HUES64 (cell line): ENCODE data around the gene ZNF75A.
"Not testable (repeated sequence)": the region's sequence is repeated elsewhere in the genome, so short reads cannot be mapped to it uniquely, and the experiment has no call there.

Experiments used
- H3K27ac ChIP-seq: 2 replicates; pipeline ENCODE4 v1.7.0; 2013; ENCODE audit warnings: low read depth, low read length, inconsistent platforms
- H3K27me3 ChIP-seq: 2 replicates; pipeline ENCODE4 v1.6.1; 2013; ENCODE audit warnings: mild to moderate bottlenecking, low read length; ENCODE audit not compliant: insufficient read depth
- H3K36me3 ChIP-seq: 2 replicates; pipeline ENCODE4 v1.6.1; 2013; ENCODE audit warnings: mild to moderate bottlenecking, low read length; ENCODE audit not compliant: insufficient read depth
- H3K4me1 ChIP-seq: 2 replicates; pipeline ENCODE4 v1.6.1; 2013; ENCODE audit warnings: mild to moderate bottlenecking, low read length, moderate library complexity; ENCODE audit not compliant: insufficient read depth
- H3K4me3 ChIP-seq: 2 replicates; pipeline ENCODE4 v1.5.1; 2013; ENCODE audit warnings: mild to moderate bottlenecking, low read length, moderate library complexity
- H3K9ac ChIP-seq: 2 replicates; pipeline ENCODE4 v1.6.1; 2013; ENCODE audit warnings: mild to moderate bottlenecking, low read depth, low read length
- H3K9me3 ChIP-seq: 2 replicates; pipeline ENCODE4 v1.6.1; 2013; ENCODE audit warnings: low read depth, low read length; ENCODE audit not compliant: insufficient read depth
- WGBS: fragments of 150-250, 120-280 bp; methylation state at CpG from one replicate; pipeline ENCODE4 v1.1.7; 2013; ENCODE audit warnings: missing lambda C conversion rate; 5-methylcytosine and 5-hydroxymethylcytosine counted together

The ZNF75A gene

DNA sequence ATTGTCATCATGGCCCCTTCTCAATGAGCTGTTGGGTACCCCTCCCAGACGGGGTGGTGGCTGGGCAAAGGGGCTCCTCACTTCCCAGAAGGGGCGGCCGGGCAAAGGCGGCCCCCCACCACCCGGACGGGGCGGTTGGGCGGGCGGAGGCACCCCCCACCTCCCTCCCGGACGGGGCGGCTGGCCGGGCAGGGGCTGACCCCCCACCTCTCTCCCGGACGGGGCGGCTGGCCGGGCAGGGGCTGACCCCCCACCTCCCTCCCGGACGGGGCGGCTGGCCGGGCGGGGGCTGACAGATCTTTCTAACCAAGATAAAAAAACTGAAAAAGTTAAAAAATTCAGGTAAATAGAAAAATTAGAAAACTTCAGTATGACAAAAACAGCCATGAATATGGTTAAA lies 34.0 kb upstream of the ZNF75A start:
- not testable (repeated sequence) for H3K27me3 ChIP-seq, H3K4me1 ChIP-seq, H3K27ac ChIP-seq, H3K36me3 ChIP-seq, H3K9me3 ChIP-seq, H3K4me3 ChIP-seq, H3K9ac ChIP-seq
- 91% methylated on average over 19 of the region's 22 CpGs for WGBS

DNA sequence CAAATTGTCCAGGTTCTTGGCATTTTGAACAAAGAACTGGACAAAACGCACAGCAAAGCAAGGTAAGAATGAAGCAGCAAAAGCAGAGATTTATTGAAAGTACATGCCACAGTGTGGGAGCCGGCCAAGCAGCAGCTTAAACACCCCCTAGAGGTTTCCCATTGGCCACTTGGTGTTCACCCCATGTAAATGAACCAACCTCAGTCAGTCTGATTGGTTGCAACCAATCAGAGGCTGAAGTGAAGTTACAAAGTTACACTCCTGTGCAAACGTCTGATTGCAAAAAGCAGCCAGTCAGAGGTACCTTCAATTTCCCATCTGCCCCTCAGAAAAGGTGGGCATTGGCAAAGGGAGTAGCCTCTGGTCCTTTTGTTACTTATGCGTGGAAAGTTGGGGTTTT lies 30.8 kb upstream of the ZNF75A start:
- peaks cover 17% of the 10 kb centered on the region; the same call in 1 of the 2 replicates for H3K27me3 ChIP-seq
- WGBS, result 52% methylated on average over 4 of the region's 4 CpGs
- H3K4me3 ChIP-seq, result no peak overlapping the region
- no peaks in the 10 kb centered on the region for H3K9me3 ChIP-seq
- no peak overlapping the region for H3K9ac ChIP-seq
- no peaks in the 10 kb centered on the region for H3K4me1 ChIP-seq
- H3K36me3 ChIP-seq, result no peaks in the 10 kb centered on the region
- H3K27ac ChIP-seq, result no peak overlapping the region

DNA sequence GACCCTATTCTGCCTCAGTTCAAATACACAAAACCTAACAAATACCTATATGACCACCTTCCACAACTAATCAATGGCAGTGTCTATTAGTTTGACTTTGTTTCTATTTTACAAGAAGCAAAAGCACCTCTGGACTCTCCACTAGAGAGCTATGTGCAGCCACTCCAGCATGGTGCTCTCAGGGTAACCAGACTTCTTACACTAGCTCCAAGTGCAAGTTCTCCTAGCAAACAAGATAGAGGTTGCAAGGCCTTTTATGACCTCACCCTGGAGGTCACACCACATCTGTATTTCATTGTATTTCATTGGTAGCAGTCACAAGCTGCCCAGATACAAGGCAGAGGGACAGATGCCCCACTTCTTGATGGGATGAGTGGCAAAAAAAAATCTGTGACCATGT lies 30.4 kb upstream of the ZNF75A start:
- H3K4me1 ChIP-seq, result no peaks in the 10 kb centered on the region
- H3K27ac ChIP-seq, result no peak overlapping the region
- H3K9ac ChIP-seq, result no peak overlapping the region

DNA sequence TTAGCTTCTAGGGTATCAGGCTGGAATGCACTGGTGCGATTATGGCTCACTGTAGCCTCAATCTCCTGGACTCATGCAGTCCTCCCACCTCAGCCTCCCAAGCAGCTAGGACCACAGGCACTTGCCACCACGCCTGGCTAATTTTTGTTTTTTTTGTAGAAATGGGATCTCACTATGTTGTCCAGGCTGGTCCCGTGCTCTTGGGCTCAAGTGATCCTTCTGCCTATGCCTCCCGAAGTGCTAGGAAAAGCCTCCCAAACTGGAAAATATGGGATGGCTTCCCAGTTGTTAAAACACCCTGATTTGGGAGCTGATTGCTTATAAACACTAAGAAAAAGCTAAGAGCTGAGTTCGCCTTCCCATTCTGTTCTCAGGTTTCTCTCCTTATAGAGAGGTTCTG lies 28.6 kb upstream of the ZNF75A start:
- H3K4me1 ChIP-seq, result no peaks in the 10 kb centered on the region
- H3K4me3 ChIP-seq, result no peak overlapping the region
- no peak overlapping the region for H3K9ac ChIP-seq
- peaks cover 17% of the 10 kb centered on the region; the same call in 1 of the 2 replicates for H3K27me3 ChIP-seq
- H3K9me3 ChIP-seq, result no peaks in the 10 kb centered on the region
- no peaks in the 10 kb centered on the region for H3K36me3 ChIP-seq
- 81% methylated on average over 5 of the region's 5 CpGs for WGBS
- H3K27ac ChIP-seq, result no peak overlapping the region

More for the DNA sequence above, 30.4 kb upstream of the ZNF75A start:
- H3K9me3 ChIP-seq, result no peaks in the 10 kb centered on the region
- no peak overlapping the region for H3K4me3 ChIP-seq
- H3K36me3 ChIP-seq, result no peaks in the 10 kb centered on the region
- peaks cover 17% of the 10 kb centered on the region; the same call in 1 of the 2 replicates for H3K27me3 ChIP-seq

DNA sequence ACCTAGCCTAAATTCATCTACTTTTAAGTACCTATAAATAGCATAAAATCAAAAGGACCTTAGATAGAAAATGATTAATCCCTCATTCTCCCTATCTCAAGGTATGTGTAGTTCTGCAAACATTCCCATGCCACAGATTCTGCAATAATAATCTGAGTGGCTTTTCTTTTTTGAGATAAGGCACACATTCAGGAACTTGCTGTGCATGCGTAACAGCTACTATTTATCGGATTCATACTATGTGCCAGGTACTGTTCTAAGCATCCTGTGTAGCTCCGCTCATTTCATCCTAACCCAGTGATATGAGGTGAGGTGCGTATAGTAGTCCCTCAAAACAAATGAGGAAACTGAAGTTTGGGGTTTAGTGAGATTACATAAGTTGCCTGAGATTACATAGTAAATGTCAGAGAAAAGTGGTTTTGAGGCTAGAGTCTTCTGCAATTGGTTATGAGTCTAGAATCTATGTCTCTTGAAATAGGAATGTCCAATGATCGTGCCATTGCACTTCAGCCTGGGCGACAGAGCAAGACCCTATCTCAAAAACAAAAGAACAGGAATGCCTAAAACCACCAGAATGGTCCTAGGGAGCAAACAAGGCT lies 24.0 kb upstream of the ZNF75A start:
- WGBS, result 95% methylated on average over 6 of the region's 6 CpGs
- H3K36me3 ChIP-seq, result peaks cover 9% of the 10 kb centered on the region
- peaks cover 13% of the 10 kb centered on the region; the same call in 1 of the 2 replicates for H3K4me1 ChIP-seq
- H3K9me3 ChIP-seq, result peaks cover 8% of the 10 kb centered on the region
- peak overlapping the region; percentile 86; the same call in 1 of the 2 replicates for H3K4me3 ChIP-seq
- H3K9ac ChIP-seq, result no peak overlapping the region
- H3K27ac ChIP-seq, result no peak overlapping the region
- peaks cover 17% of the 10 kb centered on the region; the same call in 1 of the 2 replicates for H3K27me3 ChIP-seq

DNA sequence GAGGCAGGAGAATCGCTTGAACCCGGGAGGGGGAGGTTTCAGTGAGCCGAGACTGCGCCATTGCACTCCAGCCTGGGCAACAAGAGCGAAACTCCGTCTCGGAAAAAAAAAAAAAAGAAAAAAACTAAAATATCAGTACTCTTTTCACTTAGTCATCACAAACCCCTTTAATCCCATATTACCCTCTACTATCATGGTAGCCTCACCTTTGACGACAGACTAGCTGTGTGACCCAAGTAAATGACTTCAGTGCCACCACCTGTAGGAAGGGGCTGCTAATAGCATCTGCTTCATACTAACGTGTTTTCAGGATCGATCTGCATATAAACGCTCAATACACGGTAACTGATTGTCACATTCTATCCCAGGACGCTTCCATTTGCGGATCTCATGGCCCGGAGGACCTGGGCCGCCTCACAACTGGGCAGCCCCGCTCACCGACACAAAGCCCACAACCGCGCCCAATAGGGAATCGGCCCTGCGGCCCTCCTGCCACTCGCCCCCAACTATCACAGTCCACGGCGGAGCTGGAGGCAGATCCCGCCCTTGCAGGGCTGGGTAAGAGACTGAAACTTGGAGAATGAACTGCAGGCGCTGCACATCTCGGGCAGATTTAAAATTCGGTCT lies 23.1 kb upstream of the ZNF75A start:
- WGBS, result 24% methylated on average over 29 of the region's 29 CpGs
- H3K27me3 ChIP-seq, result peaks cover 8% of the 10 kb centered on the region; the same call in 1 of the 2 replicates

DNA sequence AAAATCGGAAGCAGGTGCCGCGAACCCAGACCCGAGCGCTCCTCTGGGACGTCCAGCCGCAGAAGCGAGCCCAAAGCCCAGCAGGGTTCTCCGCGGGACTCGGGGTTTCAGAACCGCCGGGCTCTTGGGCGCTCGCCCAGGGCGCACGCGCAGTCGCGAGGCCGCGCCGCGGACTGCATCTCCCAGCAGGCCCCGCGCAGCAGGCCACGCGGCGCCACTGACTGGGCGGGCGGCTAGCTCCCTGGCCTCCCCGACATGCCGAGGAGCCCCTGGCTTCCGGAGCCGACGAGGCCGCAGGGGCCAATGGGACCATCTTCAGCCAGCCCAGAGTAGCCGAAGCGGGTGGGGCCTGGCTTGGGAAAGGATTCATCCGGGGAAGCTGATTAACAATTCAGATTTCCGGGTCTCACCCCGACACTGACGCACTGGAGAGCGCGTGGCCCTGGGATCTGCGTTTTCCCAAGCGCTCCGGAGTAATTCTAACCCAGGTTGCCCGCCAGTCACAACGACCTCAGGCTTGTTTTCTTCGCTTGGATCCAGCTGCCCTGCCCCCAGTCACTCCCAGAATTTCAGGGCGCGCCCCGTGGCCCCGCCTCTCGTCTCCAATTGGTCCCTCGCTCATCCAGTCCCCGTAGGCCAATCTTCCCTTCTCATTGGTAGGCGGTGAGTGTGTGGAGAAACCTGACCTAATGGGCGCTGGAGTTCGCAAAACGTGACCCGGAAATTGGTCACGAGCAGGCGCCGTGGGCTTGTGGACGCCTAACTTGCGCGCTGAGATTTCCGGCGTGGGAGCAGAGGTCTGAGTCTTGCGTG lies 22.4 kb upstream of the ZNF75A start, which contains the start of gene ZNF263:
Gene ZNF263 (plus strand): TSS at position 762 of the 813 bp plus-strand sequence. CDS start 328 bp downstream, outside the sequence.
- Histone ChIP-seq H3K4me1 (peaks cover 13% of the 10 kb centered on the region; the same call in 1 of the 2 replicates), H3K27ac (peak within 1 kb of the TSS; percentile 99), H3K9me3 (peaks cover 22% of the 10 kb centered on the region), H3K27me3 (peaks cover 1% of the 10 kb centered on the region; the same call in 1 of the 2 replicates), H3K9ac (peak within 1 kb of the TSS; percentile 91), H3K4me3 (peak within 1 kb of the TSS; percentile 86), H3K36me3 (peaks cover 24% of the 10 kb centered on the region)
- under 1% methylated on average over 72 of the region's 72 CpGs for WGBS

More for the DNA sequence above, 23.1 kb upstream of the ZNF75A start:
- H3K4me1 ChIP-seq, result peaks cover 13% of the 10 kb centered on the region; the same call in 1 of the 2 replicates
- H3K4me3 ChIP-seq, result peak overlapping the region; percentile 86
- peaks cover 18% of the 10 kb centered on the region for H3K36me3 ChIP-seq
- H3K9ac ChIP-seq, result peak overlapping the region; percentile 91
- peak overlapping the region; percentile 99 for H3K27ac ChIP-seq
- H3K9me3 ChIP-seq, result peaks cover 16% of the 10 kb centered on the region

DNA sequence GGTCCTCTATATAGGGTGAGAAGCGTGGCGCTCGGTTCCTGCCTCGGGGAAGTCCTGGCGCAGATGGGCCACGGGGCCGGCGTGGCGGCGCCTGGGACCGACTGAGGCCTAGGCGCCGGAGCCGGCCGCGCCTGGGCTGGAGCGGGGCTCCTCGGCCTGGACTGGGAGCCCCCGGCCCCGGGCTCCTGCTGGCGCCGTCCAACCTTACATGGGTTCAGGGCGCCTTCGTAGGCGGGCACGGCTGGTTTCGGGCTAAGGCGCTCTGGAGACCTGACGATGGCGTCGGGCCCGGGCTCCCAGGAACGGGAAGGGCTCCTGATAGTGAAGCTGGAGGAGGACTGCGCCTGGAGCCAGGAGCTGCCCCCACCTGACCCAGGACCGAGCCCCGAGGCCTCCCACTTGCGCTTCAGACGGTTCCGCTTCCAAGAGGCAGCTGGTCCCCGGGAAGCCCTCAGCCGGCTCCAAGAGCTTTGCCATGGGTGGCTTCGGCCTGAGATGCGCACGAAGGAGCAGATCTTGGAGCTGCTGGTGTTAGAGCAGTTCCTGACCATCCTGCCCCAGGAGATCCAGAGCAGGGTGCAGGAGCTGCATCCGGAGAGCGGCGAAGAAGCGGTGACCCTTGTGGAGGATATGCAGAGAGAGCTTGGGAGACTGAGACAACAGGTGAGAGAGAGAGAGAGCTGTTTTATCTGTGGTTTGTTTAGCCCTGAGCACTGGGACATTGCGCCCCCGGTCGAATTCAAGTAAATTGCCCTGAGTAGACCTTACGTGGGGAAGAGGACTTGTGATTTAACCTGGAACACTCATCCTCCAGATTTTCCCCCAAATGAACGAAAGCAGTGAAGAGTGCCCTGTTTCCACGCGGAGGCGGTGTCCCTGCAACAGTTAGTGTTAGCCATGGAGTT lies 21.5 kb upstream of the ZNF75A start:
- Histone ChIP-seq H3K27me3 (no peaks in the 10 kb centered on the region), H3K27ac (peak overlapping the region; percentile 99), H3K9ac (peak overlapping the region; percentile 91), H3K9me3 (peaks cover 30% of the 10 kb centered on the region), H3K4me3 (peak overlapping the region; percentile 86), H3K36me3 (peaks cover 32% of the 10 kb centered on the region), H3K4me1 (peaks cover 13% of the 10 kb centered on the region; the same call in 1 of the 2 replicates)
- 6% methylated on average over 56 of the region's 56 CpGs for WGBS

DNA sequence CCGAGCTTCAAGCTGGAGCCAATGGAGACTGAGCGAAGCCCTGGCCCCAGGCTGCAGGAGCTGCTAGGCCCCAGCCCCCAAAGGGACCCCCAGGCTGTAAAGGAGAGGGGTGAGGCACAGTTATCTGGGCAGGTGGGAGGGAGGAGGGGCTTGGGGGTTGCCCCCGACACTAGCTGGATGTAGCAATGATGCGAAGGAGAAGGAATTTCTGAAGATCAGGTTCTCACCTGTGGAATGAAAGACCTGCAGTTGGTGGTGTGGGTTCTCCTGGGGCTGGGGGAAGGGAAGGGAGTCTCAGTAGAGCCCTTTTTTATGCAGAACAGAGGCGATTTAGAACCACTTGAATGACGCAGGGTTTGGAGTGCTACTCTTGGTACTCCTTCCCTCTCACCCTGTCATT lies 20.2 kb upstream of the ZNF75A start:
- Histone ChIP-seq H3K27me3 (no peaks in the 10 kb centered on the region), H3K4me1 (peaks cover 13% of the 10 kb centered on the region; the same call in 1 of the 2 replicates), H3K27ac (no peak overlapping the region), H3K36me3 (peaks cover 45% of the 10 kb centered on the region), H3K9me3 (peaks cover 44% of the 10 kb centered on the region), H3K4me3 (peak overlapping the region; percentile 86), H3K9ac (0 out of 2 replicates have a peak overlapping the region, but pooled peaks have one; percentile 91)
- 77% methylated on average over 6 of the region's 6 CpGs for WGBS

DNA sequence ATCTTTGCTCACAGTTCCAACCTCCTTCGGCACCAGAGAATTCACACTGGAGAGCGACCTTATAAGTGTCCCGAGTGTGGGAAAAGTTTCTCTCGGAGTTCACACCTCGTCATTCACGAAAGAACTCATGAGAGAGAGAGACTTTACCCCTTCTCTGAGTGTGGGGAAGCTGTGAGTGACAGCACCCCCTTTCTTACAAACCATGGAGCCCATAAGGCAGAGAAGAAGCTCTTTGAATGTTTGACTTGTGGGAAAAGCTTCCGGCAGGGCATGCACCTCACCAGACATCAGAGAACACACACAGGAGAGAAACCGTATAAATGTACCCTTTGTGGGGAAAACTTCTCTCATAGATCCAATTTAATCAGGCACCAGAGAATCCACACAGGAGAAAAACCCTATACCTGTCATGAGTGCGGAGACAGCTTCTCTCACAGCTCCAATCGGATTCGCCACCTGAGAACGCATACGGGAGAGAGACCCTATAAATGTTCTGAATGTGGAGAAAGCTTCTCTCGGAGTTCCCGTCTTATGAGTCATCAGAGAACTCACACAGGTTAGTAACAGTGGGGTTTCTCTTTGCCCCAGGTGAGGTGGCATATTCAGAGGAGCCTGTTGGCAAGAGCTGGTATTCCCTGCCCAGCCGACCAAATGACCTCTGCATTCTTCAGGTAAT lies 15.2 kb upstream of the ZNF75A start:
- Histone ChIP-seq H3K4me3 (peak overlapping the region; percentile 5; the same call in 1 of the 2 replicates), H3K9ac (no peak overlapping the region), H3K9me3 (peaks cover 76% of the 10 kb centered on the region), H3K27ac (no peak overlapping the region), H3K4me1 (peaks cover 7% of the 10 kb centered on the region; the same call in 1 of the 2 replicates), H3K36me3 (peaks cover 81% of the 10 kb centered on the region), H3K27me3 (no peaks in the 10 kb centered on the region)
- WGBS, result 96% methylated on average over 16 of the region's 16 CpGs
